Breast epithelium (tissue), 3 donors: ENCODE results near the gene PRR33.

ENCODE experiments used
- POLR2A ChIP-seq: fragments of 450-650 bp; IDR thresholded peaks from one replicate; pipeline ENCODE4 v1.6.1; 2016; ENCODE audit warnings: antibody characterized with exemption, mild to moderate bottlenecking, moderate library complexity
- TF ChIP-seq, protein P1 (sequence below), 3 donors: fragments of 450-650 bp; IDR thresholded peaks; one replicate each; pipeline ENCODE4 v1.5.1; 2016 to 2017; ENCODE audit warnings: antibody characterized with exemption in 3 of 3, mild to moderate bottlenecking in 3 of 3, moderate library complexity in 3 of 3

DNA sequence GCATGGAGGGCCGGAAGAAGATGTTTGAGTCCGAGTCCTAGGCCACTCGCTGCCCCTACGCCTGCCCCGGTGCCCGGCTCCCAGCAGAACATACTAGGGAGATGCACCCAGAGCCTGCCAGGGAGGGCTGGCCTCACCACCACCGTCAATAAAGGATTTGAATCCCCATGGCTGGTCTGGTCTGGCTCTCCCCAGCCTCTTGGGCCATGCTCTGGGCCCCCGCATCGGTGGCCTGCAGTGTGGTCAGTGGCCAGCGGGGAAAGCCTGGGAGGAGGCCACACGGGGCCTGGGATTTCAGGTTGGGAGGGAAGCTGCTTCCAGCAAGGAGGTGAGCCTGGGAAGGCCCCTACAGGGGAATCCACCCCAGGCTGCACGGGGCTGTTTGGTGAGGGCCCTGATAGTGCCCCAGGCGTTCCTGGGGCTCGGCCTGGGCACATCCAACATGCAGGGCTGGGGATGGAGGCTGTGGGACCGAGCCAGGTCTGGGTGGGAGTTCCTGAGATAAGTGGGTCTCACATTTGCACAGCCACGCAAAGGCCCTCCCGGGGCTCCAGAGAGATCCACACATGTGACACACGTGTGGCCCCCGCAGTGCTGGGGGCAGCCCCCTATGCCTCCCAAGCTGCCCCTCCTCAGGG, 50.1 kb downstream of the PRR33 start:
- TF ChIP-seq, protein P1, sequence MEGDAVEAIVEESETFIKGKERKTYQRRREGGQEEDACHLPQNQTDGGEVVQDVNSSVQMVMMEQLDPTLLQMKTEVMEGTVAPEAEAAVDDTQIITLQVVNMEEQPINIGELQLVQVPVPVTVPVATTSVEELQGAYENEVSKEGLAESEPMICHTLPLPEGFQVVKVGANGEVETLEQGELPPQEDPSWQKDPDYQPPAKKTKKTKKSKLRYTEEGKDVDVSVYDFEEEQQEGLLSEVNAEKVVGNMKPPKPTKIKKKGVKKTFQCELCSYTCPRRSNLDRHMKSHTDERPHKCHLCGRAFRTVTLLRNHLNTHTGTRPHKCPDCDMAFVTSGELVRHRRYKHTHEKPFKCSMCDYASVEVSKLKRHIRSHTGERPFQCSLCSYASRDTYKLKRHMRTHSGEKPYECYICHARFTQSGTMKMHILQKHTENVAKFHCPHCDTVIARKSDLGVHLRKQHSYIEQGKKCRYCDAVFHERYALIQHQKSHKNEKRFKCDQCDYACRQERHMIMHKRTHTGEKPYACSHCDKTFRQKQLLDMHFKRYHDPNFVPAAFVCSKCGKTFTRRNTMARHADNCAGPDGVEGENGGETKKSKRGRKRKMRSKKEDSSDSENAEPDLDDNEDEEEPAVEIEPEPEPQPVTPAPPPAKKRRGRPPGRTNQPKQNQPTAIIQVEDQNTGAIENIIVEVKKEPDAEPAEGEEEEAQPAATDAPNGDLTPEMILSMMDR (IDR thresholded peaks at IDR 0.05), result no peak
- TF ChIP-seq POLR2A, result no peak
